H9 (cell line): Measurements from ENCODE around the gene OPN4. TPM values are rescaled to one million over a fixed set of nuclear protein-coding genes. Genes with fewer than 3 reads are reported as not detected.

Experiments used
- DNase-seq: peaks from one replicate; pipeline ENCODE4 v3.0.0-alpha.2; 2017
- H2AFZ ChIP-seq: one replicate; pipeline ENCODE4 v1.6.1; 2013; ENCODE audit warnings: mild to moderate bottlenecking, low read length, control low read depth, moderate library complexity
- H2AK5ac ChIP-seq: 2 replicates; pipeline ENCODE4 v1.6.1; 2013; ENCODE audit warnings: low read length, control low read depth, mixed read lengths; ENCODE audit not compliant: insufficient read length
- H2BK120ac ChIP-seq: one replicate; pipeline ENCODE4 v1.6.1; 2013; ENCODE audit warnings: low read depth, mild to moderate bottlenecking, low read length, control low read depth, inconsistent platforms; ENCODE audit not compliant: poor library complexity, severe bottlenecking
- H2BK12ac ChIP-seq: 2 replicates; pipeline ENCODE4 v1.6.1; 2013; ENCODE audit warnings: low read length, control low read depth, mixed read lengths, low read depth; ENCODE audit not compliant: insufficient read length
- H2BK15ac ChIP-seq: 2 replicates; pipeline ENCODE4 v1.6.1; 2013; ENCODE audit warnings: low read depth, low read length, control low read depth
- H2BK20ac ChIP-seq: one replicate; pipeline ENCODE4 v1.6.1; 2013; ENCODE audit warnings: low read depth, mild to moderate bottlenecking, low read length, control low read depth, inconsistent platforms; ENCODE audit not compliant: poor library complexity, severe bottlenecking
- H2BK5ac ChIP-seq: 2 replicates; pipeline ENCODE4 v1.6.1; 2013; ENCODE audit warnings: low read length, control low read depth, mixed read lengths; ENCODE audit not compliant: insufficient read length
- H3K14ac ChIP-seq: 2 replicates; pipeline ENCODE4 v1.6.1; 2013; ENCODE audit warnings: low read length, control low read depth; ENCODE audit not compliant: insufficient read depth
- H3K18ac ChIP-seq: 2 replicates; pipeline ENCODE4 v1.6.1; 2013; ENCODE audit warnings: low read depth, mild to moderate bottlenecking, mixed read lengths, low read length, control low read depth; ENCODE audit not compliant: insufficient read length
- H3K23ac ChIP-seq: 2 replicates; pipeline ENCODE4 v1.6.1; 2013; ENCODE audit warnings: low read length, control low read depth, mixed read lengths, low read depth; ENCODE audit not compliant: insufficient read length
- H3K23me2 ChIP-seq: 2 replicates; pipeline ENCODE4 v1.6.1; 2013; ENCODE audit warnings: low read depth, mild to moderate bottlenecking, mixed read lengths, low read length, control low read depth; ENCODE audit not compliant: insufficient read length, poor library complexity, severe bottlenecking
- H3K27ac ChIP-seq: 2 replicates; pipeline ENCODE4 v1.5.1; 2013; ENCODE audit warnings: low read length, control low read depth, mixed read lengths, low read depth; ENCODE audit not compliant: insufficient read length
- H3K27me3 ChIP-seq: 2 replicates; pipeline ENCODE4 v1.6.1; 2013; ENCODE audit warnings: low read length, control low read depth, inconsistent platforms; ENCODE audit not compliant: insufficient read depth
- H3K4ac ChIP-seq: 2 replicates; pipeline ENCODE4 v1.6.1; 2013; ENCODE audit warnings: low read depth, mild to moderate bottlenecking, control low read depth, inconsistent platforms, low read length, moderate library complexity
- H3K4me1 ChIP-seq: 2 replicates; pipeline ENCODE4 v1.6.1; 2013; ENCODE audit warnings: low read length, control low read depth, inconsistent platforms; ENCODE audit not compliant: insufficient read depth
- H3K4me2 ChIP-seq: 2 replicates; pipeline ENCODE4 v1.6.1; 2013; ENCODE audit warnings: low read length, control low read depth, mixed read lengths; ENCODE audit not compliant: insufficient read length, insufficient read depth
- H3K56ac ChIP-seq: 2 replicates; pipeline ENCODE4 v1.6.1; 2013; ENCODE audit warnings: low read depth, mild to moderate bottlenecking, mixed read lengths, low read length, control low read depth; ENCODE audit not compliant: insufficient read length
- H3K79me1 ChIP-seq: 2 replicates; pipeline ENCODE4 v1.6.1; 2013; ENCODE audit warnings: low read depth, mild to moderate bottlenecking, moderate library complexity, low read length, control low read depth, inconsistent platforms; ENCODE audit not compliant: insufficient read depth, poor library complexity, severe bottlenecking
- H3K79me2 ChIP-seq: 2 replicates; pipeline ENCODE4 v1.6.1; 2013; ENCODE audit warnings: low read length, control low read depth, inconsistent platforms; ENCODE audit not compliant: insufficient read depth
- H3K9ac ChIP-seq: 2 replicates; pipeline ENCODE4 v1.6.1; 2013; ENCODE audit warnings: low read length, control low read depth, mixed read lengths; ENCODE audit not compliant: insufficient read length; ENCODE audit errors: extremely low read depth
- H3K9me3 ChIP-seq: one replicate; pipeline ENCODE4 v1.6.1; 2013; ENCODE audit warnings: low read depth, low read length, inconsistent platforms; ENCODE audit not compliant: control insufficient read depth
- H3T11ph ChIP-seq: one replicate; pipeline ENCODE4 v1.6.1; 2013; ENCODE audit warnings: mild to moderate bottlenecking, low read length, control low read depth, inconsistent platforms
- H4K20me1 ChIP-seq: one replicate; pipeline ENCODE4 v1.6.1; 2013; ENCODE audit not compliant: control insufficient read depth, insufficient read length, insufficient read depth
- H4K5ac ChIP-seq: 2 replicates; pipeline ENCODE4 v1.6.1; 2013; ENCODE audit warnings: low read depth, mild to moderate bottlenecking, mixed read lengths, low read length, control low read depth; ENCODE audit not compliant: insufficient read length
- H4K8ac ChIP-seq: replicated peaks from 2 replicates; pipeline ENCODE4 v1.6.1; 2013; ENCODE audit warnings: low read length, control low read depth, mixed read lengths, low read depth; ENCODE audit not compliant: insufficient read length
- H4K91ac ChIP-seq: 2 replicates; pipeline ENCODE4 v1.6.1; 2013; ENCODE audit warnings: low read depth, mild to moderate bottlenecking, moderate library complexity, mixed read lengths, low read length, control low read depth; ENCODE audit not compliant: insufficient read length
- H3K27ac Mint-ChIP-seq, 3 experiments: 2 replicates in 2 of 3; 3 replicates in 1 of 3; pipeline ENCODE4 v1.8.0; 2020 to 2021; ENCODE audit warnings: mixed read lengths in 3 of 3, mild to moderate bottlenecking in 1 of 3, moderate library complexity in 1 of 3
- H3K27me3 Mint-ChIP-seq: 2 replicates; pipeline ENCODE4 v1.8.0; 2021; ENCODE audit warnings: low read depth, mild to moderate bottlenecking, moderate library complexity, mixed read lengths
- H3K36me3 Mint-ChIP-seq, 3 experiments: 2 replicates in 2 of 3; 3 replicates in 1 of 3; pipeline ENCODE4 v1.8.0; 2020 to 2021; ENCODE audit warnings: low read depth in 3 of 3, mixed read lengths in 3 of 3; ENCODE audit not compliant: insufficient read depth in 1 of 3
- H3K4me1 Mint-ChIP-seq, 2 experiments: 2 replicates each; pipeline ENCODE4 v1.8.0; 2020; ENCODE audit warnings: mixed read lengths in 2 of 2
- H3K4me3 Mint-ChIP-seq, 2 experiments: 2 replicates in 1 of 2; 3 replicates in 1 of 2; pipeline ENCODE4 v1.8.0; 2020 to 2021; ENCODE audit warnings: mild to moderate bottlenecking in 2 of 2, mixed read lengths in 2 of 2, moderate library complexity in 1 of 2
- H3K9me3 Mint-ChIP-seq, 2 experiments: 2 replicates in 1 of 2; 3 replicates in 1 of 2; pipeline ENCODE4 v1.8.0; 2020; ENCODE audit warnings: mild to moderate bottlenecking in 2 of 2, mixed read lengths in 2 of 2, moderate library complexity in 1 of 2
- CTCF ChIP-seq: fragments of 200-600 bp; sonication (generic); conservative IDR thresholded peaks from 3 replicates; pipeline ENCODE4 v1.8.0; 2021; ENCODE audit warnings: antibody characterized with exemption, mild to moderate bottlenecking
- WGBS: extraction: QIAGEN DNeasy Blood & Tissue Kit; methylation state at CpG from one replicate; pipeline ENCODE4 v1.1.7; 2013; ENCODE audit warnings: missing lambda C conversion rate, low lambda C conversion rate, mixed read lengths; ENCODE audit not compliant: insufficient read length; ENCODE audit errors: extremely low coverage; 5-methylcytosine and 5-hydroxymethylcytosine counted together
- total RNA-seq: library from RNA; stranded (reverse); gene quantifications from 2 replicates; pipeline ENCODE4 v1.2.1, GENCODE V29; 2021

The OPN4 gene
- total RNA-seq, 1 experiment from 2014 or later = not detected

GRCh38 chr10:86700851-86701617, 46.7 kb downstream of the OPN4 start:
- Histone ChIP-seq H3K27ac (no peak overlapping the region), H4K5ac (no peak overlapping the region), H2AK5ac (no peak overlapping the region), H3K23ac (no peak overlapping the region), H2BK5ac (no peak overlapping the region), H4K20me1 (no peaks in the 10 kb centered on the region), H3K23me2 (no peaks in the 10 kb centered on the region), H3K14ac (no peak overlapping the region; the same call in 1 of the 2 replicates), H3K27me3 (no peaks in the 10 kb centered on the region), H2BK12ac (no peak overlapping the region), H3K56ac (no peak overlapping the region), H3K4me2 (no peak overlapping the region), H3K9ac (no peak overlapping the region), H3K79me1 (no peaks in the 10 kb centered on the region), H3T11ph (no peak overlapping the region), H4K8ac (no peak overlapping the region), H2BK20ac (no peak overlapping the region), H2BK120ac (no peak overlapping the region), H2BK15ac (no peak overlapping the region), H3K4ac (no peak overlapping the region), H2AFZ (no peak overlapping the region), H3K18ac (no peak overlapping the region), H4K91ac (no peak overlapping the region), H3K79me2 (no peaks in the 10 kb centered on the region), H3K4me1 (no peaks in the 10 kb centered on the region), H3K9me3 (no peaks in the 10 kb centered on the region)
- no peak for DNase-seq
- H3K4me3 Mint-ChIP-seq = no peak overlapping the region
- H3K36me3 Mint-ChIP-seq = no peaks in the 10 kb centered on the region
- WGBS = no CpG with 5 or more reads among the region's 12 CpGs
- no peak for TF ChIP-seq CTCF
- peaks cover 16 to 17% of the 10 kb centered on the region in 2 experiments for H3K4me1 Mint-ChIP-seq
- no peaks in the 10 kb centered on the region; the same call in 1 of the 2 replicates for H3K27me3 Mint-ChIP-seq
- no peaks in the 10 kb centered on the region; a peak in 1 of 5 replicates for H3K9me3 Mint-ChIP-seq
- H3K27ac Mint-ChIP-seq = no peak overlapping the region
